Breast epithelium (tissue), 3 donors: ENCODE data around the gene DAP3.

ENCODE experiments used
- CTCF ChIP-seq, 3 donors: fragments of 450-650 bp; IDR thresholded peaks; one replicate each; pipeline ENCODE4 v1.5.1; 2016 to 2017; ENCODE audit warnings: antibody characterized with exemption in 3 of 3, mild to moderate bottlenecking in 3 of 3, moderate library complexity in 3 of 3
- POLR2A ChIP-seq: fragments of 450-650 bp; IDR thresholded peaks from one replicate; pipeline ENCODE4 v1.6.1; 2016; ENCODE audit warnings: antibody characterized with exemption, mild to moderate bottlenecking, moderate library complexity
- POLR2AphosphoS5 ChIP-seq, 3 donors: sonication (generic); formaldehyde crosslinking; IDR thresholded peaks; one replicate each; pipeline ENCODE4 v1.6.1; 2017; ENCODE audit warnings: antibody characterized with exemption in 3 of 3

GRCh38 chr1:155715777-155716176 is 26.9 kb downstream of the DAP3 start:
- TF ChIP-seq POLR2AphosphoS5 (IDR thresholded peaks at IDR 0.05), result no peak
- TF ChIP-seq POLR2A, result no peak
- no peak for TF ChIP-seq CTCF (IDR thresholded peaks at IDR 0.05)
